GM21529 (cell line): Measurements from ENCODE around the gene MRPL55.

ENCODE experiments used
- ATAC-seq: cut with Tn5 transposase; IDR thresholded peaks from one replicate; pipeline ENCODE4 v1.9.1; 2021; ENCODE audit not compliant: unreplicated experiment

MRPL55 gene

DNA sequence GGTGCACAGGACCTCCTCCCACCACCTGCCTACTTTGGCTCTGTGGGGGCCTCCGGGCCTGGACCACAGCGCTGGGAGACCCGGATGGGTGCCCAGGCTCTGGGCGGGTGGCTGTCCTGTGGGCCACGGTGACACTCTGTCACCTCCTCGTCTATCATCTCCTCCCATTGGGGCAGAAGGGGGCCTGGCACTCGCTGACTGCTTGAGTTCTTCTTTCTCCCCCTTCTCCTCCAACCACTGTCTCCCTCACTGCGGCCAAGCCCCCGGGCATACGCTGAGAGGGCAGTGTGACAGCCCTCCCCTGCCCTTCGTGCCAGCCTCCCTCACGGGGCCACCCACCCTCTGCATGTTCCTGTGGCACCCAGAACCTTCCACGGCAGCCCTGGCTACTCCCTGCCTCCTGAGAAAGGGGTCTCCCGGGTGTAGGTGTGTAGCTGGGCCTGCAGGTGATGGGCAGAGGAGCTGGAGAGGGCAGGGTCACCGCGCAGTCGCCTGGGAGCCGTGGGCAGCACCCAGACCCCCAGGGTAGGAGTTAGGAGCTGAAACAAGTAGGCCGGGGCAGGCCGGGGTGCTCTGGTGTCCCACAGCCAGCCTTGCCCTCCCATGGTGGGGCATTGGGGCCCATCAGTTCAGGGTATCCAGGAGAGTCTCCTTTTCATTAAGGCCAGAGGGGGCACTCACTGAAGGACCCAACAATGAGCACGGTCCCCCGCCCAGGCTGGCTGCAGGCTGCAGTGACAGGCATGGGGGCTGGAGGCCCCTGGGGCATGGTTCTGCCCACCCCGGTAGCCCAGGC, 35.8 kb downstream of the MRPL55 start:
- ATAC-seq: no peak

DNA sequence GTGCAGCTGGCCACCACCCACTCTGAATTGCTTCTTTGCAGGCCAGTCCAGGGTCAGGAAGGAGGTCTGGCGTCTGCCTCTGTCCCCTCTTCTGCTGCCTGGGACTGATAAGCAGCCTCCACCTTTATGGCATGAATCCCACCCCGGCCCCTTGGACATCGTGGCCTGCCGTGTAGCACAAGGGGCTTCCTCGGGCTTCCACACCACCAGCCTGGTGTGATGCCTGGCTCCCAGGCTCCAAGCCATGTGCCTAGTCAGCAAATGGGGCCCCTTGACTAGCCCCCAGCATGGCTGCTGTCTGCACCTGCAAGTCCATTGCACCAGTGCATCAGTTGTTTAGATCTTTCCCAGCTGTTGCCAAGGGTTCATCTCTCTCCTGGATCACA, 36.4 kb downstream of the MRPL55 start:
- ATAC-seq: no peak

DNA sequence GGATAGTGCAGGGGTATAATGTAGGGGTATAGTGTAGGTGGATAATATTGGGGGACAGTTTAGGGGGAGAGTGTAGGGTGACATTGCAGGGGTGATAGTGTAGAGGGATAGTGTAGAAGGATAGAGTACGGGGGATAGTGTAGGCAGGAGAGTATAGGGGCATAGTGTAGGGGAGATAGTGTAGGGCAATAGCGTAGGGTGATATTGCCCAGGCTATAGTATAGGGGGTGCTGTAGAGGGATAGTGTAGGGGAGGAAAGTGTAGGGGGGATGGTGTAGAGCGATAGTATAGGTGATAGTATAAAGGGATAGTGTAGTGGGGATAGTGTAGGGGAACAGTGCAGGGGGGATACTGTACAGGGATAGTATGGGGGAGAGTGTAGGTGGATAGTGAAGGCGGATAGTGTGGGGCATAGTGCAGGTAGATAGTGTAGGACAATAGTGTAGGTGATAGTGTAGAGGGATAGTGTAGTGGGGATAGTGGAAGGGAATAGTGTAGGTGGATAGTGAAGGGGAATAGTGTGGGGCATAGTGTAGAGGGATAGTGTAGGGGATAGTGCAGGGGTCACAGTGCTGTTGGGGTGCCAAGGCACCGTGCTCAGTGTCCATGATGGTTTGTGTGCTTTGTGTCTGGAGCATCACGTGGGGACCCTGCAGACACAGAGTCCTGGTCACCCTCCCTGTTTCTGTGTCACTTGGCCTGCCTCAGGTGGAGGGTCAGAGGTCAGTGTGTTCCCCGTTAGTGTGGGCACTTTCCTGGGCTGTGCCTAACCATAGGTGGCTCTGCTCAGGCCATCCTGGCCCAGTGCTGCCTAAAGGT, 37.1 kb downstream of the MRPL55 start:
- ATAC-seq: no peak

DNA sequence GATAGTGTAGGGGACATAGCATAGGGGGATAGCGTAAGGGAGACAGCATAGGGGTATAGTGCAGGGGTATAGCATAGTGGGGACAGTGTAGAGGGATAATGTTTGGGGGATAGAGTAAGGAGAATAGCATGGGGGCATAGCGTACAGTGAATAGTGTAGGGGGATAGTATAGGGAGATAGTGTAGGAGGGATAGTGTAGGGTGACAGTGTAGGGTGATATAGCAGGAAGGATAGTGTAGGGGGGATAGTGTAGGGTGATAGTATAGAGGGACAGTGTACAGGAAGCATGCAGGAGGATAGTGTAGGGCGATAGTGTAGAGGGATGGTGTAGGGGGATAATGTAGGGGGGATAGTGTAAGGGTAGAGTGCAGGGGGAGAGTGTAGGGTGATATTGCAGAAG, 38.2 kb downstream of the MRPL55 start:
- ATAC-seq: no peak

DNA sequence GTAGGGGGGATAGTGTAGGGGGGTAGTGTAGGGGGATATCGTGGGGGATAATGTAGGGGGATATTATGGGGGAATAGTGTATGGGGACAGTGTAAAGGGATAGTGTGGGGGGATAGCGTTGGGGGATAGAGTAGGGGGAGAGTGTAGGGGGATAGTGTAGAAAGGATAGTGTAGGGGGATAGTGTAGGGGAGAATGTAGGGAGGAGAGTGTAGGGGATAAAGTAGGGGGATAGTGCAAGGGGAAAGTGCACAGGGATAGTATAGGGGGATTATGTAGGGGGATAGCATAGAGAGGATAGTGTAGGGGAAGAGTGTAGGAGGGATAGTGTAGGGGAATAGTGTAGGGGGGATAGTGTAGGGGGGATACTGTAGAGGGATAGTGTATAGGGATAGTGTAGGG, 38.9 kb downstream of the MRPL55 start:
- ATAC-seq: no peak

DNA sequence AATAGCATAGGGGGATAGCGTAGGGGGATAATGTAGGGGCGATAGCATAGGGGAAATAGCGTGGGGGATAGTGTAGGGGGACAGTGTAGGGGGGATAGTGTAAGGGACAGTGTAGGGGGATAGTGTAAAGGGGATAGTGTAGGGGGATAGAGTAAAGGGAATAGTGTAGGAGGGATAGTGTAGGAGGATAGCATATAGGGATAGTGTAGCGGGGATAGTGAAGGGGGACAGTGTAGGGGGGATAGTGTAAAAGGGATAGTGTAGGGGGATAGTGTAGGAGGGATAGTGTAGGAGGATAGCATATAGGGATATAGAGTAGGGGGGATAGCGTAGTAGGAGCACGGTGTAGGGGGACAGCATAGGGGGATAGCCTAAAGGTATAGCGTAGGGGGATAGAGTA, 40.7 kb downstream of the MRPL55 start:
- no peak for ATAC-seq

DNA sequence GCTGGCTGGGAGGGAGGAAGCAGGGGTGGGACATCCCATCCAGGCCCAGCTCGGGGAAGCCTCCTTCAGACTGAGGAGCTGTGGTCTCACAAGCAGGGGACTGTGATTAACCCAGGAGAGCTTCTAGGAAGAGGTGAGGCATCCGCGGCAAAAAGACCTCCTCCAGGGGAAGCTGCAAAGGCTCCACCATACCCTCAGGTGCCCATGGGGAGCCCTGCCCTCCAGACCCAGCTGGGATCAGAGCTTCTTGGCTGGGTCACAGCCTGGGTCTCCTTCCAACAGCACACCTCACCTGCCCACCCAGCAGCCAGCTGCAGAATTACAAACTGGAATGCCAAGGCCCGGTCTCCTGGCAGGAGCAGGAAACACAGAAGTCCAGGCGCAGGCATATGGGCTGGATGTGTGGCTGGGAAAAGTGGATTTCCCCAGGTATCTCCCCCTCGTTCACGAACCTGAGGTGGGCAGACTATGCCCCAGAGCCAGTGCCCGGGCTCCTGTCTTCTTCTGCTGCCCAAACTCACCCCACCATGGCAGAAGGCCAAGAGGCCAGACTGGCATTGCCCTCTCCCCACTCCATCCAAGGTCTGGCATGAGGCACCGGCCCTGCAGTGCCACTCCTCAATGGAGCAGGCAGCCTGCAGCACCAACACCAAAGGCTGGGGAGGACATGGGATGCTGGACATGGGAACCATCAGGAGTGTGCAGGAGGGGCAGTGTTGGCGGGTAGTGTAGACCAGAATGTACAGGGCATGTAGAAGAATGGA, 42.0 kb downstream of the MRPL55 start:
- no peak for ATAC-seq

DNA sequence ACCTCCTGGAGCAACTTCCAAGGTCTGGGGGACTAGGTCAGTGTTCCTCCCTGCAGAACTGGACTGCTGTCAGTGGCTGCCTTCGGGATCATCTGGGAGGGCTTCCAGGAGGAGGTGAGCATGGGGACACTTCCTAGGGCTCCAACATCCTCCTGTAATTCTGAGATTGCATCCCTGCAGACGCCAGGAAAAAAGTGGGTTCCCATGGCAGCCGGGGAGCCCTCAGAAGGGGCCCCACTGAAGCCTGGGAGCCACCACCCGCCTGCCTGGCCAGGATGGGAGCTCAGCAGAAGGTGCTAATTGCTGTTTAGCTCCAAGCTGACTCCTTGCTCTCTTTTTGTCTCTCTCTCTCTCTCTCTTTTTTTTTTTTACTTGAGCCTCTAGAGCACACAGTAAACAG, 42.7 kb downstream of the MRPL55 start:
- ATAC-seq: no peak

DNA sequence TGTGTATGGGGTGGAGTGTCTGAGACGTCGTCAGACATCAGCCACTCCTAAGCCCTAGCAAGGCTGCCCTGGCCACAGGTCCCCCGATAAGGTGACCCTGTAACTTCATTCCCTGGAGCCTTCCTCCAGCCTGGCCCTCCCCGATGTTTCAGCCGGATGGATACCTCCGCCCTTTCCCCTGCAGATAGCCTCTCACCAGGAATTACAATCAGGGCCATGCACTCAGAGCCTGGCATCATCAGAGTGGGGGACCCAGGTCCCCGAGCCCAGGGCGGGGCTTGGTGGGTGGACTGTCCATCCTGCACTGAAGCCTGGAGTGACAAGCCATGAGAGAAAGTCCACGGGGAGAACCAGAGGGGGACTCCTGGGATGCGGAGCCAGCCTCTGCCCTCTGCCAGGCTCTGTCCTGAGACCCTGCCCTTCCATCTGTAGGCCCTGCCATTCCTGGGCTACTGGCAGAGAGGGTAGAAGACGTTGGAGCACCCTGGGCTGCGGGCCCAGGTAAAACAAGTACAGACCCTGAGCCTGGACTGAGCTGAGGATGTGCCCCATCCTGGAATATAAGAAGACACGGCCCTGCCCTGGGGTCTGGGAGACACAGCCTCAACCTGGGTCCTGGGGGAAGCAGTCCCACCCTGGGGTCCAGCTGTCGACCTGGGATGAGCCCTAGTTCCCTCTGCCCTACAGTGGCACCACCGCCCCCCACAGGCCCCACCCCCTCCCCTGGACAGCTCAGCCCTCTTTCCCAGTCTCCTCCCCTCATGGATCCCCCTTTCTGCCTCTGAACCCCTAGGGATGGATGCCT, 43.4 kb downstream of the MRPL55 start:
- no peak for ATAC-seq

DNA sequence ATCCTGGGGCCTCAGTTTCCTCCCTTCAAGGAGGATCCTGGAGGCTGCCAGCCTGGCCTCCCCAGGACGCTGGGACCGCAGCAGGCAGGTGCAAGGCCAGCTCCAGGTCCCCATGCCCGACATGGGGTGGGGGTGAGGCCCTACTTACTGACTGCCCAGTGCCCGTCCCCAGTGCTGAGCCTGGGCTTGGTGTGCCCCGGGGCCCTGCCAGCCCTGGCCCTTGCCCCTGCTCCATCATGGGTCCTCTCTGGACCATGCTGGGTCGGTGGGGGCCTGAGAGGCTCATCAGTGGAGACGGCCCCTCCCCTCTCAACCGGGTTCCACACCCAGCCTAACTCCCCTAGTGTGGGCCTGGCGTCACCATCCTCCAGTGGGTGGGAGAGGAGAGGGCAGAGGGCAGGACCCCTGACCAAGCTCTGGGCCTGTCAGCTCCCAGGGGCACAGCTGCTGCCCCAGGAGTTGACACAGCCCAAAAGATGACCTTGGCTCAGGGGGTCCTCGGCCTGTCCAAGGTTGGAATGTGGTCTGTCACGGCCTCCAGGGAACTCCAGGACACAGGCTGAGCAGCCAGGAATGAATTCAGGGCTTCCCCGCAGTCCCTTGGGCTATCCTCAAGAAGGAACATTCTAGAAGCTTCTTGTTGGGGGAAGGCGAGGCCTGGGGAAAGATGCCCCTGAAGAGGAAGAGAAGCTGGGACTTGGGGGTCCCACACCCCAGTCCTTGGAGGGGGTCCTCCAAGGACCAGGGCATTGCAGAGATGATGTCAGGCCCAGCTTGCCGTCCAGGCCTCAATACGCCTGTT, 44.2 kb downstream of the MRPL55 start:
- no peak for ATAC-seq

DNA sequence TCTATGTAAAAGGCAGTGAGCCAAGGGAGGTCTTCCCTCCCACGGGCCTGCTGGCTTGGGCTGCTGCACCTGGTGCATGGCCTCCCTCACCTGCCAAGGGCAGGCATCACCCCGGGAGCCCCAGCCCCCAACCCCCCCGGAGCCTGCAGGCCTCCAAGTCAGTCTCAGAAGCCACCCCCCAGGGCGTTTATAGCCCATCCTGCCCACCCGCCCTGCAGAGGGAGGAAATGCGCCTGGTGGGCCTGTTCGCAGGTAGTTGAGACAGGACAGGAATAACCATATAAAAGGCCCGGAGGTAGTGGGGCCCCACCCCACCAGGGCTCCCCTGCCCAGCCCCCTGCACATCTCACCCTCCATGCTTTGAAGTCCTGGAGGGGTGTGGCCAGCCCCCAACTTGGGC, 44.8 kb downstream of the MRPL55 start:
- ATAC-seq: no peak

DNA sequence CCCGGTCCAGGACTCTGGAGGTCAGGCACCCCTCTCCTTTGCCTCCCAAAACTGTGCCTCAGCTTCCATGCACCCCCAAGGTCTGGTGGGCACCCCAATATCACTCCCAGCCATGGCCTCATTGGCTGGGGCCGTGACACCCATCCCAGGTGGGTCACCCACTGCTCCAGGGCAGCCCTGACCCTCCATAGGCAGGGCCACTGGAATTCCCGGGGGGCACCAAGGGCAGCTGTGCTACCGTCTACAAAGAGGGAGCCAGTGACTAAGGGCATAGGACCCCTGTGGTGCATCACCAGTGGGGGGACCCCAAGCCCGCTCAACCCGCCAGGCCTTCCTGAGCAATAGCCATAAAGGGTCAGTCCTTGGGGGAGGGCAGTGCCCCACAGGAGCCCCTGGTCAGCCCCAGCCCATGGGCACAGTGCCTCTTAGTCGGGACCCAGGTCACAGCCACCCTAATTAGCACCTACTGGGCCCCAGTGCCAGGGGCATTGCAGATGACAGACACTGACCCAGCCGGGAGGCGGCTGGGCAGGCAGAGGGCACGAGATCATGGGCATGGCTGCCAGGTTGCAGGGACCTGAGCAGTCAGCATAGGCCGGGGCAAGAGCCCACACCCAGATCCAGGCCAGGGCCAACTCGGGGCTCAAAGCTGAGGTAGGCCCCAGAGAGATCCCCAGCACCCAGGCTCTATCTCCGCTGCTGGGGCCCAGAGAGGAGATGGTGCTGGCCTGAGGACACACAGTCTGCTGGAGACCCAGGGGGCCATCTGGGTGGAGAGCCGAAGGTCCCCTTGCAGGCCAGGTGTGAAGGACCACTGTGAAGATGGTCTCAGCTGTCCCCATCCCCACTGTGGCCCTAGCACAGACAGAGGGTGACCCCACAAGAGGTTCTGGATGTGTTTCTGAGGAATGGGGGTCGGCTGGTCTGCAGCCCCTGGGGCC, 45.6 kb downstream of the MRPL55 start:
- ATAC-seq: no peak

DNA sequence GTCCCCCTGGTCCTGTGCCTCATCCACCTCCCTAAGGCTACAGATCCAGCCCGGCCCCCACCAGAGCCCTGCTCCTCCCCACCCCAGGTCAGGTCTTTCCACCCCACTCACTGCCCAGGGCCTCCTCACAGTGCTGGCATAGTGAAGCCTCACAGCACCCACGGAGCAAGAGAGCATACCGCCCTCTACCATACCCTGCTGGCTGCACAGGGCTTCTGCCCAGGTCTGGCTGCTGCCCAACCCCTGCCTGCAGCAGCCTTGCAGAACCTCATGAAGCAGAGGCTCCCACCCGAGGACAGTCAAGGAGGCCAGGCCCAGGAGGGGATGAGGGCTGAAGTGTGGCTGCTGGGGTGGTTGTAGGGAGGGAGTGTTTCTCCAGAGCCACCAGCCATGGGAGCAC, 46.3 kb downstream of the MRPL55 start:
- ATAC-seq: no peak

DNA sequence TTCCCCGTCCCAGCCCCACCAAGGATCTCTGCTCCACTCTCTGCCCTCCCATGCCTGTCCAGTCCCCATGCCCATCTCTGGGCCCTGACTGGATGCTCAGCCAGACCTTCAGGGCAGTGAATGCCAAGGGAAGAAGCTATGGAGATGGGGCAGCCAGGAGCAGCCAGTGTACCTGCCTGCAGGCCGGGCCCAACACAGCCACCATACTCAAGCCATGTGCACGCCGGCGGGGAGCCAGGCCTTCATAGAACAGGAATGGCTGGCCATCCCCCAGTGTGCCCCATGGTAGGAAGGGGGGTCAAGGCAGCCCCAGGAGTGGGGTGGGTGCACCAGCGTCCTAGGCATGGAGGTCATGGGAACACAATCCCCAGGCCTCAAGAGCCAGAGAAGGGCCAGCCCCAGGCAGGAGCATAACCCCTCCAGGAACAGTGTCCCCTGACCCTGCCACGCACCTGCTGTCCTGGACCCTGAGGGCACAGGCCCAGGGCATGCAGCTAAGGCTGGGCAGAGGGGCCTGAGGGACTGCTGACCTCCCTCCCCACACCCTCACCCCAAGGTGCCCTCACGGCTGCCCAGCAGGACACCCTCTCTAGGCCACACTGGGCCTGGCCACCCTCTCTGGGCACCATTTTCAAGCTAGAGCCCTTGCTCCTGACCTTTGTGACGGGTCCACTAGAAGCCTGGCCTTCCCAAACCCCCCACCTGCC, 46.9 kb downstream of the MRPL55 start:
- ATAC-seq: no peak

DNA sequence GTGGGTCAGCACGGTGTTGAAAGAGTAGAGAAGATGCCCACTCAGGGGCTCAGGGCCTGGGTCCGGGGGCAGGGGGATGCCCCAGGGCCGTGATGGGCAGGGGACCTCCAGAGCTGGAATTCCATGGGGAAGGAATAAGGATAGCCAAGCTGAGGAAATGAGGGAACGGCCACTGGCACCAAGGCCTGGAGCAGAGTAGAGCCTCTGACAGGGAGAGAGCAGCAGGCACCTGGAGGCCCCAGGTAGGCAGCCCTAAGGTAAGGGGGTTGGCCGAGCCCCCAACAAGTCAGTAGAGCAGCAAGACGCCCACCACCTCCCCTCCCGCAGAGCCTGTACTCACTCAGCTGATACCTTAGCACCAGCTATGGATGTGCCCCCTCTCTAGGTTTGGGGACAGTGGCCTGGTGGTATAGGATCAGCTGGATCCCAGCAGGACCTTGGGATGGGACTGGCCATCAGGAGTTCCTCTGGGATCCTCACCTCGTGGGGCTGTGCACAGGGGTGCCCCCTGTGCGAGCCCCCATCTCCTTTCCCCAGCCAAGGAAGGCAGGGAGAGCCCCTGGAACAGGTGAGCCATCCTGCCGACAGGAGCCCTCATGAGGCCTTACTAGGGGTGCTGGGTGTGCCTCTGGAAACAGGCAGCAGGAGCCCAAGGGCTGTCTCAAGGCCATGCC, 47.6 kb downstream of the MRPL55 start:
- no peak for ATAC-seq

DNA sequence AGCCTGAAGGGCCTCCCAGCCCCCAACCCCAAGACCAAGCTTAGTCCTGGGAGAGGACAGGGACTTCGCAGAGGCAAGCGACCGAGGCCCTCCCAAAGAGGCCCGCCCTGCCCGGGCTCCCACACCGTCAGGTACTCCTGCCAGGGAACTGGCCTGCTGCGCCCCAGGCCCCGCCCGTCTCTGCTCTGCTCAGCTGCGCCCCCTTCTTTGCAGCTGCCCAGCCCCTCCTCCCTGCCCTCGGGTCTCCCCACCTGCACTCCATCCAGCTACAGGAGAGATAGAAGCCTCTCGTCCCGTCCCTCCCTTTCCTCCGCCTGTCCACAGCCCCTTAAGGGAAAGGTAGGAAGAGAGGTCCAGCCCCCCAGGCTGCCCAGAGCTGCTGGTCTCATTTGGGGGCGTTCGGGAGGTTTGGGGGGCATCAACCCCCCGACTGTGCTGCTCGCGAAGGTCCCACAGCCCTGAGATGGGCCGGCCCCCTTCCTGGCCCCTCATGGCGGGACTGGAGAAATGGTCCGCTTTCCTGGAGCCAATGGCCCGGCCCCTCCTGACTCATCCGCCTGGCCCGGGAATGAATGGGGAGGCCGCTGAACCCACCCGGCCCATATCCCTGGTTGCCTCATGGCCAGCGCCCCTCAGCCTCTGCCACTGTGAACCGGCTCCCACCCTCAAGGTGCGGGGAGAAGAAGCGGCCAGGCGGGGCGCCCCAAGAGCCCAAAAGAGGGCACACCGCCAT, 48.5 kb downstream of the MRPL55 start:
- ATAC-seq: no peak
